GM18873 (cell line): ENCODE results near the gene BZW2.

Experiments used
- ATAC-seq: cut with Tn5 transposase; IDR thresholded peaks from one replicate; pipeline ENCODE4 v1.9.1; 2021; ENCODE audit warnings: mild to moderate bottlenecking, moderate library complexity, moderate number of reproducible peaks; ENCODE audit not compliant: unreplicated experiment, low FRiP score

Gene BZW2

DNA sequence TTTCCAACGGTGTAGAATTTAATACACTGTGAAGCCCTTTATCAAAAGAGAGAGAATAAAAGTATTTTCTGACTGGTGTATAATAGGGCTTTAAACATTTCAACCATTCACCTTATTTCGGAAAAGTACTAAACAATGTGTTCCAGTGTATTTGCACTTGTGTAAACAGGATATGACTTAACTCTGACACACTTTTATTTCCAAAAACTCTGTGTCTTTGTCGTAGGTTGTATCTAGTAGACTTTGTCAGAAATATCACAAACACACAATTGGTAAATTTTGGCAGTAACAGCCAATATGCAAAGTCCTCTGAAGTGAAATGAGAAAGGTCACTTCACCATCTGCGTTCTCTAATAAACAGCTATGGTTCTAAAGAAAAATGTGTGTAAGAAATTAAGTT is 97.3 kb downstream of the BZW2 start:
- no peak for ATAC-seq

DNA sequence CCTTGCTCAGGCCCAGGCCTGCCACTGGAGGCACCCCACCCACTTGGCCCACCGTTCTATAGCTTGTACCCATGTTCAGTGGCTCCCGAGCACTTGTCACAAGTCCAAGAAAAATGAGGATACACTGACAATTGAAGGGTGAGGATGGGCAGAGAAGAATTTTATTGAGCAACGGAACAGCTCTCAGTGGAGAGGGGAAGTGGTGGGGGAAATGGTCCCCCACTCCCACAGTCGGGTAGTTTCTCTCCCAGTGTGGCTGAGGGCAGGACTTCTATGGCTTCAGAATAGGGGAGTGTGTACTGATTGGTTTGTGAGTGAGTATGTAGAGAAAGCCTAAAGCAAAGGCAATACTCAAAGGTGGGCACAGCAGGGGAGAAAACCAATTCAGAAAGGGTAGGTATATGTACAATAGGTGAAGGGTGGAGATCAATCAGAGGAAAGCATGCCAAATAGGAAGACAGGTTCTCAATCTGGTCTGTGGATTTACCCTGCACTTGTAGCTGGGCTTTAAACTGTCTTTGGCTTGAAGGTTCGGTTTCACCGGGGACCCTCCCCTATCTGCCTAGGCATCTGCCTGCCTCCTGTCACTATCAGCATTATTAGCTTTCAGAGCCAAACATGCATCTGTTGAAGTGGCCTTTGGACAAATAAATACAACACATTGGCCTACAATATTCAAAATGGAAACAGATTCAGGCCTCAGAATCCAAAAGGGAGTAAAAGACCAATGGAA is 98.7 kb downstream of the BZW2 start:
- ATAC-seq: no peak

- no peak for ATAC-seq
Measured at GRCh38 chr7:16745645-16746044, 99.7 kb downstream of the BZW2 start.

GRCh38 chr7:16747102-16747501 is 101.1 kb downstream of the BZW2 start:
- no peak for ATAC-seq

GRCh38 chr7:16753102-16753931 is 107.3 kb downstream of the BZW2 start, which contains the start of gene TSPAN13:
TSPAN13 (plus strand) TSS chr7:16753755; CDS start chr7:16753968, 213 bp downstream.
- no peak for ATAC-seq

DNA sequence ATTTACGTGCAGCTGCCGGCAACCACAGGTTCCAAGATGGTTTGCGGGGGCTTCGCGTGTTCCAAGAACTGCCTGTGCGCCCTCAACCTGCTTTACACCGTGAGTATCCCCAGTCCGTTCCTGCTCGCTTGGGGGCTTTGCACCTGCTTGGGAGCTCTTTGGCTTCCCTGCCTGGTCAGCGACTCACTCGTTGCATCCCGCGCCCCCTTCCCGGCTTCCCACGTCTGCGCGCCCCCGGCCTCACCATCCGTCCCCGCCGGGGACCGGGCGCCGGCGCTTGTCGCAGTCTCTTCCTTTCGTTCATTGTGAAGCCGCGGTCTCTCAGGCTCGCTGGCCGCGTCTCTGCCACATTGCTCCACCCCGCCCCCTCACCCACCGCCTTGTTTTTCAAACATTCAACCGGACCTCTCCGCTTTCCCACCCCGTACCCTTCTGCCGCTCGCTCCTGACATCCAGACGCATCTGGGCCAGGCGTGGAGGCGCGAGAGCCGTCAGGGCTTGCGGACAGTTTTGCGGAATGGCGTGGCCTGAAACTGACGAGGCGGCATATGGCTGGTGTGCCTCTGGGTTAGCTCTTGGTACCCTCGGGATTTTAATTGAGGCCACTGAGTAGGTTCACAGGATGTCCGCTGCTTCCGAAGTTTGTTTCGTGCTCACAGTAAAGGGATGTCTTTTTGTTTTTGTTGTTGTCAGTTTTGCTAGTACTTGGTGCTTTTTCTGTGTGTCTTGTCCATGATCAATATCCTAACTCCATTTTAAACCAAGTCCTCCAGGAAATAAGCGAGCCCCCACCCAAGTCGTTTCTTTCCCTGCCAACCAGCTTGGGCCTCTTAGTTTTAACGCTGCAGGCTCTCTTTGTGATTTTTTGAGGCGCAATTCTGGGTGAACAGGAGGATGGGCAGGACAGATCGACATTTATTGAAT is 108.2 kb downstream of the BZW2 start:
- no peak for ATAC-seq

DNA sequence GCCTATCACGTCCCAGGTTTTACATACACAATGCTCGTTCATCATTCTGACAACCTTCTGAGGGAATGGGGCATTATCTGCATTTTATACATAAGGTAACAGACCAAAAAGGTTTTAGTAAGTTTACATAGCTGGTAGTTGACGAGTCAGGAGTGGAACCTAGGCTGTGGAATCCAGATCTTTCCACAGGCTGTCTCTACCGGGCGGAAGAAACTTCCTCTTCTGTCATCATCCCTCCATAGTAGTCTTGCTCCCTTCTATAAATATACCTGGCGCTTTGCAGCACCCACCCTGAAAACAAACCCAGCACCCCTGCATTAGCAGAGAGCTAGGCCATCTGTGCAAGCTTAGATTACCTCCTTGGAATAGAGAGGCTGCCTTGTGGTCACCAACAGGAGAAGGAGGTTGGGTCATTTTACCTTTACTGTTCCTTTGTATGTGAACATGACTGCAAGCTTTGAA is 108.9 kb downstream of the BZW2 start:
- no peak for ATAC-seq

- no peak for ATAC-seq
Measured at GRCh38 chr7:16755397-16755796, 109.4 kb downstream of the BZW2 start.
